Measurements from ENCODE around the gene CST3.

The CST3 gene

GRCh38 chr20:23595941-23596340 lies 41.8 kb downstream of the CST3 start:
- no peak for DNase-seq

GRCh38 chr20:23588434-23589403 lies 49.0 kb downstream of the CST3 start:
- DNase-seq, result no peak

GRCh38 chr20:23587631-23588030 lies 50.1 kb downstream of the CST3 start:
- no peak for DNase-seq

GRCh38 chr20:23586735-23587525 lies 50.8 kb downstream of the CST3 start:
- DNase-seq, result no peak

- DNase-seq, result no peak
These were observed 51.7 kb downstream of the CST3 start for GRCh38 chr20:23585808-23586734.

GRCh38 chr20:23585449-23585807 lies 52.3 kb downstream of the CST3 start:
- no peak for DNase-seq

- no peak for DNase-seq
These were observed 53.1 kb downstream of the CST3 start for GRCh38 chr20:23584434-23585199.

Measured in activated CD4-positive, alpha-beta T cell treated with anti-CD3 and anti-CD28 coated beads, Interleukin-2, amount 50 U/mL, for 1 hour (primary cell).